IPS-20b (cell line): Measurements from ENCODE around the gene PAPPA2.

Experiments used
- H3K27ac ChIP-seq: one replicate; pipeline ENCODE4 v1.5.1; 2013; ENCODE audit warnings: low read length
- H3K27me3 ChIP-seq: 2 replicates; pipeline ENCODE4 v1.6.1; 2013; ENCODE audit warnings: mild to moderate bottlenecking, low read length, inconsistent platforms; ENCODE audit not compliant: insufficient read depth
- H3K36me3 ChIP-seq: 2 replicates; pipeline ENCODE4 v1.6.1; 2013; ENCODE audit warnings: low read depth, mild to moderate bottlenecking, inconsistent platforms, low read length, moderate library complexity; ENCODE audit not compliant: insufficient read depth
- H3K4me1 ChIP-seq: 2 replicates; pipeline ENCODE4 v1.6.1; 2013; ENCODE audit warnings: mild to moderate bottlenecking, control low read depth, inconsistent platforms, low read length, moderate library complexity; ENCODE audit not compliant: insufficient read depth
- H3K4me3 ChIP-seq: 2 replicates; pipeline ENCODE4 v1.5.1; 2013; ENCODE audit warnings: mild to moderate bottlenecking, low read length, inconsistent platforms
- H3K9ac ChIP-seq: 2 replicates; pipeline ENCODE4 v1.6.1; 2013; ENCODE audit warnings: low read depth, mild to moderate bottlenecking, inconsistent platforms, low read length, moderate library complexity
- H3K9me3 ChIP-seq: 2 replicates; pipeline ENCODE4 v1.6.1; 2013; ENCODE audit warnings: mild to moderate bottlenecking, low read depth, low read length, inconsistent platforms; ENCODE audit not compliant: insufficient read depth

PAPPA2 gene

DNA sequence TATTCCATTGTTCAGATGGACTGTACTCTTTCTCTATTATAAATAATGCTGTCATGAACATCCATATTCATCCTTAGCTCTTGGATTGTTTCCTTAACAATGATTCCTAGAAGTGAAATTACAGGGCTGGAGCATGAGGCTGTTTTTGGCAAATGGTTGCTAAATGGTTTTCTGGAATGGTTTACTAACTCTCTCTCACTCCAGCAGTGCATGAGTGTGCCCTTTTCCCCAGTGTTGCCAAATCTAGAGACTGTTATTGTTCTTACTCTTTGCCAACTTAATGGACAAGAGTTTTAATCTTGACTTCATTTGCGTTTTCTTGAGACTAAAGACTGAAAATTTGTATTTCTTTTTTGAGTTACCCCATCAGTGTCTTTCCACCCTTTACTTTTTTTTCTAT is 113.0 kb downstream of the PAPPA2 start:
- Histone ChIP-seq H3K27ac (no peak overlapping the region), H3K9ac (no peak overlapping the region), H3K36me3 (no peaks in the 10 kb centered on the region), H3K4me3 (no peak overlapping the region), H3K27me3 (no peaks in the 10 kb centered on the region), H3K9me3 (no peaks in the 10 kb centered on the region), H3K4me1 (no peaks in the 10 kb centered on the region)

DNA sequence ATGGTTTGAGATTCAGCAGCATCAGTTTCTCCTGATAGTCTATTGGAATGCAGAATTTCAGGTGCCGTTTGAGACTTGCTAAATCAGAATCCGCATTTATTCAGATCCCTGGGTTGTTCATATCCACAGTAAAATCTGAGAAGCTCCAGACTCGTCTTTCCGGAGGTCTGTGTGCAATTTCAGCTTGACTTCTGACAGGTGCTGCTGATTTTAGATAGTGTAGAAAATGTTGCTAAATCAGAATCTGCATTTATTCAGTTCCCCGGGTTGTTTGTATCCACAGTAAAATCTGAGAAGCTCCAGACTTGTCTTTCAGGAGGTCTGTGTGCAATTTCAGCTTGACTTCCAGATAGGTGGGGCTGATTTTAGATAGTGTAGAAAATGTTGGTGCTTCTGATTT is 113.7 kb downstream of the PAPPA2 start:
- Histone ChIP-seq H3K4me3 (no peak overlapping the region), H3K27ac (no peak overlapping the region), H3K36me3 (no peaks in the 10 kb centered on the region), H3K4me1 (no peaks in the 10 kb centered on the region), H3K9me3 (no peaks in the 10 kb centered on the region), H3K9ac (no peak overlapping the region), H3K27me3 (no peaks in the 10 kb centered on the region)

DNA sequence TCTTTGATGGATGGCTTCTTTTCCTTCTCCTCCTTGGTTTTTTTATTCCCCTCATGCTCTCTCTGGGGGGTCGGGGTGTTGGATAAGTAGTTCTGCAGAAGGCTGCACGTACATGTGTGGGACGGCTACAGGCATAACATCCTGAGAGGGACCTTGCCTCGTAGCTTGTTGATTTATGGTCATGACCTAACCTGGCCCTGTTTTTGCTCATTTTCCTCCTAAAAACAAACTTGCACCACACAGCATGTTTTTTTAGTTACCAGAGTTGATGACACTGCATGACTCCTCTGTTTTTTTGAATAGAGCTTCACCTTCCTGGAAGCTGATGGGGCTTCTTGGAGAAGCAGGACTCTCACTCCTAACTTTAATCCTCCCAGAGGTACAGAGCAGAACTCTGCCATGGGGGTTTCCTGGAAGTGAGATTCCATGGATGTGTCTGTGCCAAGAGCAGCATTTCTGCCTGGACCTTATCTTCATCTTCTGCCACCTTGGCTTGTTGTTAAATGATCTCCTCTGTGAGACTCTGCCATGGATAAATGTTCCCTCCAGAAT is 114.7 kb downstream of the PAPPA2 start:
- Histone ChIP-seq H3K9me3 (no peaks in the 10 kb centered on the region), H3K27me3 (no peaks in the 10 kb centered on the region), H3K4me1 (no peaks in the 10 kb centered on the region), H3K27ac (no peak overlapping the region), H3K9ac (no peak overlapping the region), H3K4me3 (no peak overlapping the region), H3K36me3 (no peaks in the 10 kb centered on the region)

DNA sequence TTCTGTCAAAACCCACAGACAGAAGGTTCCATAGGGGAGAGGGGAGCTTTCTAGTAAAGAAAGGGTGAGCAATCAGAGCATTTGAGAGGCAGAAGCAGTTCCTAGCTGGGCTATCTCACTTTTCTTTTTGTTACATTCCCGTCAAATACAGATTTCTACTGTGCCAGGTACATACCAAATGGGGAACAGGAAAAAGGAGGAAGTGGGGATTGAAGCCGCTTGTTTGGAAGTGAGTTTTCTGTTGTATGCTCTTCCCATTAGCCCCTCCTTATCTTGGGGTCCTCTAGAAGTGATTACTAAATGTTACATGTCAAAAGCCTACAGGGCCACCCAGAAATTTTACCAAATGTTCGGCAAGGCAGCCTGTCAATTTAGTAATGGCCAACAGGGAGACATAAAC is 116.1 kb downstream of the PAPPA2 start:
- no peaks in the 10 kb centered on the region for H3K36me3 ChIP-seq
- no peak overlapping the region for H3K27ac ChIP-seq
- H3K4me1 ChIP-seq, result no peaks in the 10 kb centered on the region
- no peaks in the 10 kb centered on the region for H3K9me3 ChIP-seq
- no peak overlapping the region for H3K9ac ChIP-seq
- no peak overlapping the region for H3K4me3 ChIP-seq
- H3K27me3 ChIP-seq, result no peaks in the 10 kb centered on the region

DNA sequence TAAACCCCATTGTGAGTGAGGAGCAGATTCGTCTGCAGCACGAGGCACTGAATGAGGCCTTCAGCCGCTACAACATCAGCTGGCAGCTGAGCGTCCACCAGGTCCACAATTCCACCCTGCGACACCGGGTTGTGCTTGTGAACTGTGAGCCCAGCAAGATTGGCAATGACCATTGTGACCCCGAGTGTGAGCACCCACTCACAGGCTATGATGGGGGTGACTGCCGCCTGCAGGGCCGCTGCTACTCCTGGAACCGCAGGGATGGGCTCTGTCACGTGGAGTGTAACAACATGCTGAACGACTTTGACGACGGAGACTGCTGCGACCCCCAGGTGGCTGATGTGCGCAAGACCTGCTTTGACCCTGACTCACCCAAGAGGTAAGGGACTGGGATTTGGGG is 132.2 kb downstream of the PAPPA2 start:
- Histone ChIP-seq H3K36me3 (no peaks in the 10 kb centered on the region), H3K27me3 (no peaks in the 10 kb centered on the region), H3K4me1 (no peaks in the 10 kb centered on the region), H3K27ac (no peak overlapping the region), H3K4me3 (no peak overlapping the region), H3K9me3 (no peaks in the 10 kb centered on the region), H3K9ac (no peak overlapping the region)

DNA sequence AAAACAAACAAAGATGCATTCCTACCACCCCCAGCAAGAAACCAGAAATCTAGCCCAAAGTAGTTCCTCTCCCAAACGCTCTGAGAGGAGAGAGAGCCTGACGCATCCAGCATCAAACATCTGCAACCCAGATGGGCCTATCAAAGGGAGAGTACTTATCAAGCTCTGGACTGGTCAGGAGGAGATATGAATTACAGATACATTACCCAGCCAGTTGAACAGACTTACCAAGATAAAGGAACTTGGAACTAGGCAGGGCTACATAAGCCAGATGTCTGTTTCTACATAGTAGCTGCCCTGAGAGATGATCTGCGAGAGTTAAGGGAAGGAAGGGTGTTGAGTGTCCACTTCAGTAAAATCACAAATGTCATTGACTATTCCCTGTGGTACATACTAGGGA is 138.4 kb downstream of the PAPPA2 start:
- H3K36me3 ChIP-seq, result no peaks in the 10 kb centered on the region
- no peak overlapping the region for H3K4me3 ChIP-seq
- no peaks in the 10 kb centered on the region for H3K27me3 ChIP-seq
- H3K4me1 ChIP-seq, result no peaks in the 10 kb centered on the region
- H3K9me3 ChIP-seq, result no peaks in the 10 kb centered on the region
- no peak overlapping the region for H3K9ac ChIP-seq
- H3K27ac ChIP-seq, result no peak overlapping the region

DNA sequence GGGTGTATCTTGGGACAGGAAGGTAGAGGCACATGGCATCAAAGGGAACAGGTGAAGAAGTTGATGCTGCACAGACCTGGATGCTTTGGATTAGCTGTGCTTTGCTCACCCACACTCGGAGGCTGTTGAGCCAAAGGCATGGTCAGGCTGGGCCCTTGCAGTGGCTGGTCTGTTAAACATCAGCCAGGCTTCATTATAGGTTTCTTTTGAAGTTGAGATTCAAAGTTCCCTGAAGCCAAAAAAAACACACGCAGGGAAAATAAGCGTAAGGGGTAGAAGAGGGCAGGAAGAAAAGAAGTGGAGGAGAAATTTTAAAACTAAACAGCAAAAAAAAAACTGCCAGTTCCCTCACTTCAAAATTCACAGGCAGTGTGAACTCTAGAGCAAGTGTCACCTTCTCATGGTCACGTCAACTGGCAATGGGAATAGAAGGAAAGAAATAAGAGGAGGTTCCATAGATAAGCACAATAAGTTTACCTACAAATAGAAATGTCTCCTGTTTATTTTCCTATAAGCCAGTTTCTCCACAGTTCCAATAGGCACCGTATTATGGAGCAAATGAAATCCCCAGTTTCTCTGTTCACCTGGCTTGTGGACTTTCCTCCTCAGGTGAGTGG is 139.5 kb downstream of the PAPPA2 start:
- no peaks in the 10 kb centered on the region for H3K4me1 ChIP-seq
- no peaks in the 10 kb centered on the region for H3K27me3 ChIP-seq
- no peak overlapping the region for H3K4me3 ChIP-seq
- H3K9me3 ChIP-seq, result no peaks in the 10 kb centered on the region
- H3K9ac ChIP-seq, result no peak overlapping the region
- H3K27ac ChIP-seq, result no peak overlapping the region
- H3K36me3 ChIP-seq, result no peaks in the 10 kb centered on the region

DNA sequence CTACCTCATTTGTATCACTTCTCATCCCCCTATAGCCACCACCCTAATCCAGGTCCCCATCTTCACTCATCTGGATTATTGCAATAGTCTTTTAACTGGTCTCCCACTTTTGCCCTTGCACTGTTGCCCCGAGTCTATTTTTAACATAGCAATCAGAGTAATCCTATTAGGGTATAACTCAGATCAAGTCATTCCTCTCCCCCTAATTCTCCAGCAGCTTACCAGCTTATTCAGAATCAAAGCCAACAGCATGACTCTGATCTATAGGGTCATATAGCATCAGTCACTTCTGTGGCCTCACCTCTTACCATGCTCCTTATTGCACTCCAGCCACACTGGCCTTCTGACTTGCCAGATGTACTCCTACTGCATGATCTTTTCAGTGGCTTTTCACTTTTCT is 140.7 kb downstream of the PAPPA2 start:
- Histone ChIP-seq H3K4me3 (no peak overlapping the region), H3K9ac (no peak overlapping the region), H3K9me3 (no peaks in the 10 kb centered on the region), H3K4me1 (no peaks in the 10 kb centered on the region), H3K27me3 (no peaks in the 10 kb centered on the region), H3K36me3 (no peaks in the 10 kb centered on the region), H3K27ac (no peak overlapping the region)

DNA sequence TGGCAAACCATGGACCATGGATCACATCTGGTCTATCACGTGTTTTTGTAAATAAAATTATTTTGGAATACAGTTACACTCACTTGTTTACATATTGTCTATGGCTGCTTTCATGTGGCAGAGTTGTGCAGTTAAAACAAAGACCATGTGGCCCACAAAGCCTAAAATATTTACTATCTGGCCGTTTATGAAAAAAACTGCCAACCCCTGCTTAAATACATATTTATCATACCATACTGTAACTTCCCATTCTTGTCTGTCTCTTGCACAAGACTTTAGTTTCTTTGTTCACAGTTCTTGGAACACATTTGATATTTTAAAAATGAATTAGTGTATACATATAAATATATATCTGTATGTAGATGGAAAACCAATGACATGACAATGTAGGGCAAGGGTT is 141.5 kb downstream of the PAPPA2 start:
- H3K4me3 ChIP-seq, result no peak overlapping the region
- H3K9ac ChIP-seq, result no peak overlapping the region
- no peaks in the 10 kb centered on the region for H3K4me1 ChIP-seq
- no peaks in the 10 kb centered on the region for H3K27me3 ChIP-seq
- no peaks in the 10 kb centered on the region for H3K36me3 ChIP-seq
- H3K9me3 ChIP-seq, result no peaks in the 10 kb centered on the region
- H3K27ac ChIP-seq, result no peak overlapping the region

DNA sequence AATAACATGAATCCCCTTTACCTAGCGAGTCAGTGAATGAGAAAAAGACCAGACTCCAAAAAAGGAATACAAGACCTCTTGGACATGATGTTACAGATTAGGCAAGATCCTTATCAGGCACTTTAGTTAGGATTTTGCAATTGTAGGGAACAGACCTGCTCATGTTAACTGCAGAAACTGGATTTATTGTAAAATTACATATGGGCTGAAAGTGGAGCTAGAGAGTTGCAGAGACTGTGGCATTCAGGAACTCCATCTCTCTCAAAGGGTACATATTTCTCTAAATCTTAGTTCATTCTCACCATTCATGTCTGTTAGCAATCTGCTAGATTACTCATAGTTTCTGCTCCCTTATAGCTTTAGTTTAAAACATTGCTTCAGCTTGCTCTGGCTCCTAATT is 142.2 kb downstream of the PAPPA2 start:
- no peak overlapping the region for H3K27ac ChIP-seq
- H3K9me3 ChIP-seq, result no peaks in the 10 kb centered on the region
- H3K9ac ChIP-seq, result no peak overlapping the region
- H3K36me3 ChIP-seq, result no peaks in the 10 kb centered on the region
- no peak overlapping the region for H3K4me3 ChIP-seq
- H3K27me3 ChIP-seq, result no peaks in the 10 kb centered on the region
- H3K4me1 ChIP-seq, result no peaks in the 10 kb centered on the region

DNA sequence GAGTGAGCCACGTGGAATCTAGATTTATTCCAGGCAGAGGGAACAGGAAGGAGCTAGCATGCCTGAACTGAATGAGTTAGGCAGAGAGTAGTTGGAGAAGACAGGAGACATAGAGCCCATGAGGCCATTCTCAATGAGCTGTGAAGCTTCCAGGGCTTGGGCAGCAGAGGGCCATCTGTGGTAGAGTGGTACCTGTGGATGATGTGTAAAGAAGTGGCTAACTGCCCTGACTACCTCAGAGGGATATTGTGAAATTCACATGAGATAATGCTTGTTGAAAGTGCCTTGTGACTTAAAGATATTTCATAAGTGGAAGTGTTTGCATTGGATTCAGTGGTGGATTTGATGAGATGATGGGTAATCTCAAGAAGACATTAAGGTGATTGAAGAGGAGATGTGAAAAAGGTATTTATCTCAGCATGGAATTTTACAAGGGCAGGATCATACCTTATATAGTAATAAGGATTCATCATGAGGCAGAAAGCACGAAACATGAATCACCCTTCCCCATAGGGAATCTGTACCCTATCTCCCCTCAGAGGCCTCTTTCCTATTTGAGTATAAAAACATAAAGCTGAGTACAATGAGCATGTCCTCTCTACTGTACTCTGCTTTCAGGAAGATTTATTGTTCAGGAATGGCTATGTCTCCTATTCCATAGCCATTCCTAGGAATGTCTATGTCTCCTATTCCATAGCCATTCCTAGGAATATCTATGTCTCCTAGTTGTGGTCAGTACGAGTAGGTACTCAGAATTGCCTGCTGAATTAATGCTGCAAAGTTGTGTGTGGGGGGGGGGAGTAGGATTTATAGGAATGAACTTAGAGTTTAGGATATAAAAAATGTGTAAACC is 146.8 kb downstream of the PAPPA2 start:
- Histone ChIP-seq H3K36me3 (no peaks in the 10 kb centered on the region), H3K9ac (no peak overlapping the region), H3K27ac (no peak overlapping the region), H3K27me3 (no peaks in the 10 kb centered on the region), H3K9me3 (no peaks in the 10 kb centered on the region), H3K4me1 (no peaks in the 10 kb centered on the region), H3K4me3 (no peak overlapping the region)

DNA sequence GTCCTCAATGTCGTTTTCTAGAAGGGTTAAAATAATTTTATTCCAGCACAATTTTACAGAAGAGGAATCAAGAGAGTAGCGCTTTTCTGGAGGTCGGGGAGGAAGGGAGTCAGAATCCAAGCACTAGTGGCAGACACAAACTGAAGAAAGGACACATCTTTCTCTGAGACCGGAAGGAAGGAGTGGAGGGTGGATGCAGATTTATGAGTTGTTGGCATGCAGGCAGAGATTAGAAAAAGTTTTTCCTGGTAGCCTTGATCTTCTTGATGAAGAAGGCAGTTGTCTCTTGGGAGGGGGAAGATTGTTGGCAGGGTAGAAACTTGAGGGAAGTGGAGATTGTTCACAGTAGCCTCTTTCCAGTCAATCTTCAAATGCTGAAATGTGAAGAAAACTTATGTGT is 149.8 kb downstream of the PAPPA2 start:
- no peaks in the 10 kb centered on the region for H3K27me3 ChIP-seq
- no peak overlapping the region for H3K9ac ChIP-seq
- H3K27ac ChIP-seq, result no peak overlapping the region
- H3K4me3 ChIP-seq, result no peak overlapping the region
- no peaks in the 10 kb centered on the region for H3K9me3 ChIP-seq
- H3K36me3 ChIP-seq, result no peaks in the 10 kb centered on the region
- H3K4me1 ChIP-seq, result no peaks in the 10 kb centered on the region
